Measurements from ENCODE around the gene MYO1G. TPM values are rescaled to one million over a fixed set of nuclear protein-coding genes. Genes with fewer than 3 reads are reported as not detected.

Gene MYO1G
- total and polyA plus RNA-seq, 3 experiments from 2014 or later = 182 to 374 (median 363) TPM

DNA sequence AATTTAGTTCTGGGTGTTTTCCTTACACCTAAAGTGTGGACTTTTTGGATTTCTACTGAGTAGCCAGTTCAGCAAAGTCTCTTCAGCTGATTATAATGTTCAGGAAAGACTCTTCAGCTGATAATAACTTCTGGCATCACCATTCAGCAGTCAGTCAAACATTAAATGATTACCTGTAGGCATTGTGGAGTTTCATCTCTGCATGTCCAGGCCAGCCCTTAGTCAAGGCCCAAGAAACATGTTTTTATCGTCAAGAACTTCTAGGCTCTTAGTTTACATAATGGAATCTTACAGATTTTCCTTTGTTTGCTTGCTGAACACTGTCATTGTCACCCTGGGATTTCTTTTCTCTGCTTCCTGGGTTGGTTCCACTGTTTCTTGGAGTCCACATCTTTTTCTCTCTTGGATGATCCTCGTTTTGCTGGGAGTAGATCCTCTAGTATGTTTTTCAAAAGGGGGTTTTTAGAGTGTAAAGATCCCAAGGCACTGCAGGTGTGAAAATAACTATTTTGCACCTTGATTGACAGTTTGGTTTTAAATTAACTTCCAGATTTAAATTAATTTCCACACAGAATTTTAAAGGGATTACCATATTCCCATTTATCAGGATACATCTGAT is 45.4 kb upstream of the MYO1G start:
- H3K36me3 Mint-ChIP-seq = peaks cover 8 to 34% (median 11%) of the 10 kb centered on the region in 3 donors

DNA sequence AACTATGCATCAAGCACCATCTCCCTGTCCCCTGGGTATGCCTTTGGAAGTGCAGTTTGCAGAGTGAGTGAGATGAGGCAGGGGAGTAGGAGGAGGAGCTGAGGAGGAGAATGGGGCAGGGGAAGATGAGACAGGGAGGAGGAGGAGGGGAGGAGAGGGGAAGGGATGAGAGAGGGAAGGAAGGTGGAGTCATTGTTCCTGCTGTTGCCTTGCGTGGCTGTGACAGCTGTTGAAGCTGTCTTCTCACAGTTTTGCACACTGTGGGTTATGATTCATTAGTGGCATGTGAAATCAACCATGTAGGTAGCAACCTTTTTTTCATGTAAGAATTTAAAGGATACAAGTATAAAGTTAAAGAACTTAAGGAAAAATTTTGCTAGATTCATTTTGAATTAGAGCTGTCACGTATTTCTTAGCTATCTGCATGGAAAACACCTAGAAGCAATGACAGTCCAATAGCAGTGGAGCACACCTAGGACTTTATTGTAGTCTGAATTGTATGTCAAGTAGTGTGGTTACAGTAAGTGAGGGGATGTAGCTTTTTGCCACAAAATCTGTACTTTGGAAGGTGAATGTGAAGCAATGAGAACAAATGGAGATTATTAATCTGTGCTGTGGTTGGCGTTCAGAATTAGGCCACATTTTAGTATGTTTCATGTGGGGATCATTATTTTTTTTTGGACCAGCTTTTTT is 42.9 kb upstream of the MYO1G start:
- Histone ChIP-seq H3K9me3 (ENCODE audit: low read length) (no peaks in the 10 kb centered on the region), H3K36me3 (ENCODE audit: insufficient read depth, low read length) (no peaks in the 10 kb centered on the region), H3K4me1 (ENCODE audit: insufficient read depth, low read length) (peaks cover 31% of the 10 kb centered on the region), H3K27me3 (ENCODE audit: insufficient read depth, low read length, poor library complexity, severe bottlenecking) (no peaks in the 10 kb centered on the region), H3K4me3 (ENCODE audit: low read length) (no peak overlapping the region), H3K27ac (ENCODE audit: low read depth, low read length) (no peak overlapping the region)
- Mint-ChIP-seq H3K27me3 (no peaks in the 10 kb centered on the region), H3K4me3 (peak overlapping the region in 2 of 7 donors; percentile 3 to 77), H3K9me3 (no peaks in the 10 kb centered on the region), H3K36me3 (peaks cover 7 to 21% (median 10%) of the 10 kb centered on the region in 3 donors), H3K4me1 (peaks cover 41 to 66% (median 56%) of the 10 kb centered on the region in 3 donors), H3K27ac (peak overlapping the region in 7 of 8 donors; percentile 8 to 93 (median 76))
- DNase-seq = no peak
- ChIA-PET POLR2A (interaction anchor here (1.8 kb wide), 1 partner anchor 20 kb away, joined by 7 read pairs; no protein-coding TSS in a partner anchor), CTCF (interaction anchor here (1.0 to 2.9 kb wide), 2 partner anchors 48 to 174 kb away, joined by 3 to 9 read pairs; partner anchors contain the start of gene H2AZ2)

More for the DNA sequence above, 45.4 kb upstream of the MYO1G start:
- Histone ChIP-seq H3K27me3 (ENCODE audit: insufficient read depth, low read length, poor library complexity, severe bottlenecking) (no peaks in the 10 kb centered on the region), H3K9me3 (ENCODE audit: low read length) (no peaks in the 10 kb centered on the region), H3K36me3 (ENCODE audit: insufficient read depth, low read length) (peaks cover 3% of the 10 kb centered on the region), H3K27ac (ENCODE audit: low read depth, low read length) (no peak overlapping the region), H3K4me3 (ENCODE audit: low read length) (no peak overlapping the region), H3K4me1 (ENCODE audit: insufficient read depth, low read length) (peaks cover 37% of the 10 kb centered on the region)
- peak overlapping the region in 4 of 8 donors; percentile 34 to 91 (median 78) for H3K27ac Mint-ChIP-seq
- H3K9me3 Mint-ChIP-seq = no peaks in the 10 kb centered on the region
- DNase-seq = no peak
- POLR2A ChIA-PET = no interaction called here
- peaks cover 49 to 72% (median 64%) of the 10 kb centered on the region in 3 donors for H3K4me1 Mint-ChIP-seq
- CTCF ChIA-PET = interaction anchor here (1.0 to 1.3 kb wide), 3 partner anchors 14 to 50 kb away, joined by 3 read pairs; no protein-coding TSS in a partner anchor
- H3K27me3 Mint-ChIP-seq = no peaks in the 10 kb centered on the region
- H3K4me3 Mint-ChIP-seq = peak overlapping the region in 1 of 7 donors; percentile 40

GRCh38 chr7:45020915-45021314 is 42.1 kb upstream of the MYO1G start:
- Histone ChIP-seq H3K27ac (ENCODE audit: low read depth, low read length) (no peak overlapping the region), H3K4me1 (ENCODE audit: insufficient read depth, low read length) (peaks cover 23% of the 10 kb centered on the region), H3K36me3 (ENCODE audit: insufficient read depth, low read length) (no peaks in the 10 kb centered on the region), H3K9me3 (ENCODE audit: low read length) (no peaks in the 10 kb centered on the region), H3K27me3 (ENCODE audit: insufficient read depth, low read length, poor library complexity, severe bottlenecking) (no peaks in the 10 kb centered on the region), H3K4me3 (ENCODE audit: low read length) (no peak overlapping the region)
- POLR2A ChIA-PET = interaction anchor here (1.8 kb wide), 1 partner anchor 19 kb away, joined by 7 read pairs; no protein-coding TSS in a partner anchor
- Mint-ChIP-seq H3K27me3 (no peaks in the 10 kb centered on the region), H3K4me1 (peaks cover 37 to 61% (median 50%) of the 10 kb centered on the region in 3 donors), H3K9me3 (no peaks in the 10 kb centered on the region), H3K27ac (peak overlapping the region in 5 of 8 donors; percentile 51 to 66 (median 57)), H3K36me3 (peaks cover 7 to 21% (median 10%) of the 10 kb centered on the region in 3 donors), H3K4me3 (no peak overlapping the region)
- no peak for DNase-seq
- CTCF ChIA-PET = interaction anchor here (1.0 to 2.9 kb wide), 2 partner anchors 47 to 173 kb away, joined by 3 to 9 read pairs; partner anchors contain the start of gene H2AZ2

DNA sequence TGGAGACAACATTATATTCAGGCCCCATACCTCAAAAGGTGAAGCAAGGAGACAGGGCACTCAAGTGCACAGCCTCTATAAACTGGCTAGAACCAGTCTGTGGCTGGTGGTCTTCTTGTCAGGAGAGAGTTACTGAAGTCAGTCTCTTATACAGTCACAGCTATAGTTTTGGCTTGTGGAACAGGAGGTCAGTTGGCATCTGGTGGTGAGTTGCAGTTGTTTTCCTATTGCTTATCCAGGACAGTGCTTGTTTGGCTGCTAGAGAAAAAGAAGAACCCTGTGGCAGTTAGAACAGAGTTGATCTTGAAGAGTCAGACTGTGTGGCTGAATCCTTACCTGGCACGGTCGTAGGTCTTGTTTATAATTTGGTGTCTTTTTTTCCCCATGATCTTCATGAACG is 38.4 kb upstream of the MYO1G start:
- Mint-ChIP-seq H3K4me3 (no peak overlapping the region), H3K4me1 (peaks cover 35 to 58% (median 39%) of the 10 kb centered on the region in 3 donors), H3K36me3 (peaks cover 3 to 31% (median 11%) of the 10 kb centered on the region in 3 donors), H3K27me3 (no peaks in the 10 kb centered on the region), H3K9me3 (no peaks in the 10 kb centered on the region), H3K27ac (peak overlapping the region in 5 of 8 donors; percentile 15 to 62 (median 20))
- no peak overlapping the region for H3K27ac ChIP-seq (ENCODE audit: low read depth, low read length)
- peaks cover 24% of the 10 kb centered on the region for H3K4me1 ChIP-seq (ENCODE audit: insufficient read depth, low read length)
- no peaks in the 10 kb centered on the region for H3K36me3 ChIP-seq (ENCODE audit: insufficient read depth, low read length)
- H3K4me3 ChIP-seq (ENCODE audit: low read length) = no peak overlapping the region
- H3K27me3 ChIP-seq (ENCODE audit: insufficient read depth, low read length, poor library complexity, severe bottlenecking) = no peaks in the 10 kb centered on the region
- H3K9me3 ChIP-seq (ENCODE audit: low read length) = no peaks in the 10 kb centered on the region
- DNase-seq = no peak
- POLR2A ChIA-PET = no interaction called here
- CTCF ChIA-PET = no interaction called here

GRCh38 chr7:45015313-45015712 is 36.5 kb upstream of the MYO1G start:
- H3K27ac Mint-ChIP-seq = peak overlapping the region in 6 of 8 donors; percentile 2 to 73 (median 38)
- peaks cover 26 to 44% (median 27%) of the 10 kb centered on the region in 3 donors for H3K4me1 Mint-ChIP-seq
- Histone ChIP-seq H3K27me3 (ENCODE audit: insufficient read depth, low read length, poor library complexity, severe bottlenecking) (no peaks in the 10 kb centered on the region), H3K4me1 (ENCODE audit: insufficient read depth, low read length) (peaks cover 11% of the 10 kb centered on the region), H3K27ac (ENCODE audit: low read depth, low read length) (no peak overlapping the region), H3K36me3 (ENCODE audit: insufficient read depth, low read length) (no peaks in the 10 kb centered on the region), H3K9me3 (ENCODE audit: low read length) (no peaks in the 10 kb centered on the region), H3K4me3 (ENCODE audit: low read length) (no peak overlapping the region)
- DNase-seq = no peak
- ChIA-PET CTCF (interaction anchor here (0.9 to 1.9 kb wide), 3 partner anchors 12 to 17 kb away, joined by 3 to 10 read pairs (median 3); no protein-coding TSS in a partner anchor), POLR2A (interaction anchor here (1.3 kb wide), 1 partner anchor 12 kb away, joined by 4 read pairs; no protein-coding TSS in a partner anchor)
- H3K9me3 Mint-ChIP-seq = no peaks in the 10 kb centered on the region
- no peak overlapping the region for H3K4me3 Mint-ChIP-seq
- H3K36me3 Mint-ChIP-seq = peaks cover 3 to 36% (median 8%) of the 10 kb centered on the region in 3 donors
- no peaks in the 10 kb centered on the region for H3K27me3 Mint-ChIP-seq

DNA sequence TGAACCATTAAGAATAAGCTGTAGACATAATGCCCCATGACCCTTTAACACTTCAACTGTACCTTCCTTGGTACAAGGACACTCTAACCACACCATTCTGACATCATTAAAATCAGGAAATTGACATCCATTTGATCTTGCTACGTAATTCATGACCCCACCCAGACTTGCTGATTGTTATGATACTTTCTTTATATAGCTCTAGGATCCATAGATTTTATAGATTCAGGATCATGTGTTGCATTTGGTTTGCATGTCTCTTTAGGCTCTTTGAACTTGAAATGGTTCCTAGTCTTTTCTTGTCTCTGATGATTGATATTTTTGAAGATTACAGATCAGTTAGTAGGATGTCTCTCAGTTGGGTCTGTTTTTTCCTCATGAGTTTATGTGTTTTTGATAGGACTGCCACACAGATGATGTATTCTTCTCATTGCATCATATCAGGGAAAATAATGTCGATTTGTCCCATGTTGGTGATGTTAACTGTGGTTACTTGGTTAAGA is 34.7 kb upstream of the MYO1G start:
- ChIA-PET POLR2A (interaction anchor here (1.2 to 1.7 kb wide), 2 partner anchors 12 to 13 kb away, joined by 3 to 6 read pairs; no protein-coding TSS in a partner anchor), CTCF (interaction anchor here (1.4 kb wide), 1 partner anchor 58 kb away, joined by 3 read pairs; no protein-coding TSS in a partner anchor)
- peak in 2 of 5 donors; percentile 48 to 64 for DNase-seq
- Histone ChIP-seq H3K4me1 (ENCODE audit: insufficient read depth, low read length) (peaks cover 11% of the 10 kb centered on the region), H3K4me3 (ENCODE audit: low read length) (no peak overlapping the region), H3K36me3 (ENCODE audit: insufficient read depth, low read length) (no peaks in the 10 kb centered on the region), H3K27me3 (ENCODE audit: insufficient read depth, low read length, poor library complexity, severe bottlenecking) (no peaks in the 10 kb centered on the region), H3K27ac (ENCODE audit: low read depth, low read length) (no peak overlapping the region), H3K9me3 (ENCODE audit: low read length) (no peaks in the 10 kb centered on the region)
- no peaks in the 10 kb centered on the region for H3K27me3 Mint-ChIP-seq
- H3K27ac Mint-ChIP-seq = peak overlapping the region in 6 of 8 donors; percentile 49 to 88 (median 56)
- no peaks in the 10 kb centered on the region for H3K9me3 Mint-ChIP-seq
- H3K4me3 Mint-ChIP-seq = peak overlapping the region in 2 of 7 donors; percentile 12 to 19
- peaks cover 32 to 52% (median 36%) of the 10 kb centered on the region in 3 donors for H3K4me1 Mint-ChIP-seq
- peaks cover 3 to 36% (median 10%) of the 10 kb centered on the region in 3 donors for H3K36me3 Mint-ChIP-seq

- no peak for DNase-seq
- H3K27ac Mint-ChIP-seq = peak overlapping the region; percentile 7 to 83 (median 74)
- peaks cover 16% of the 10 kb centered on the region for H3K4me1 ChIP-seq (ENCODE audit: insufficient read depth, low read length)
- H3K27ac ChIP-seq (ENCODE audit: low read depth, low read length) = no peak overlapping the region
- peak overlapping the region in 4 of 7 donors; percentile 15 to 59 (median 20) for H3K4me3 Mint-ChIP-seq
- H3K27me3 Mint-ChIP-seq = no peaks in the 10 kb centered on the region
- peaks cover 41 to 64% (median 47%) of the 10 kb centered on the region in 3 donors for H3K4me1 Mint-ChIP-seq
- POLR2A ChIA-PET = interaction anchor here (0.7 kb wide), 1 partner anchor 435 kb away, joined by 6 read pairs; no protein-coding TSS in a partner anchor
- H3K27me3 ChIP-seq (ENCODE audit: insufficient read depth, low read length, poor library complexity, severe bottlenecking) = no peaks in the 10 kb centered on the region
- no peaks in the 10 kb centered on the region for H3K9me3 ChIP-seq (ENCODE audit: low read length)
- H3K36me3 ChIP-seq (ENCODE audit: insufficient read depth, low read length) = no peaks in the 10 kb centered on the region
- CTCF ChIA-PET = interaction anchor here (1.2 kb wide), 1 partner anchor 32 kb away, joined by 3 read pairs; no protein-coding TSS in a partner anchor
- H3K4me3 ChIP-seq (ENCODE audit: low read length) = no peak overlapping the region
- no peaks in the 10 kb centered on the region for H3K9me3 Mint-ChIP-seq
- H3K36me3 Mint-ChIP-seq = peaks cover under 1 to 28% (median 3%) of the 10 kb centered on the region in 3 donors
Observed at GRCh38 chr7:45007571-45008328, 28.9 kb upstream of the MYO1G start.
